Erythroblast (primary cell): ENCODE data around the gene OR51B4.
"Not testable (repeated sequence)": the region's sequence is repeated elsewhere in the genome, so short reads cannot be mapped to it uniquely, and the experiment has no call there.

Experiments
- GATA1 ChIP-seq: IDR thresholded peaks from 2 replicates; pipeline ENCODE4 v1.6.1; 2011; ENCODE audit warnings: low read depth, mild to moderate bottlenecking, control low read depth, low read length, moderate library complexity
- POLR2A ChIP-seq: IDR thresholded peaks from 2 replicates; pipeline ENCODE4 v1.6.1; 2011; ENCODE audit warnings: mild to moderate bottlenecking, low read length

- not testable (repeated sequence) for TF ChIP-seq POLR2A, GATA1
Measured at GRCh38 chr11:5313326-5314023, 11.7 kb upstream of the OR51B4 start.
